HEK293T (cell line): ENCODE measurements around the gene PCGF5.

Experiments used
- ARNT ChIP-seq: fragments of 450-650 bp; IDR thresholded peaks from 2 replicates; pipeline ENCODE4 v1.6.1; 2017; ENCODE audit warnings: mild to moderate bottlenecking
- BHLHE40 ChIP-seq: fragments of 450-650 bp; IDR thresholded peaks from 2 replicates; pipeline ENCODE4 v1.6.1; 2016; ENCODE audit warnings: mild to moderate bottlenecking, moderate library complexity, borderline replicate concordance
- ELF4 ChIP-seq: fragments of 450-650 bp; IDR thresholded peaks from 2 replicates; pipeline ENCODE4 v1.6.1; 2017; ENCODE audit warnings: antibody characterized with exemption
- FOXA1 ChIP-seq: fragments of 450-650 bp; IDR thresholded peaks from 2 replicates; pipeline ENCODE4 v1.6.1; 2016; ENCODE audit warnings: mild to moderate bottlenecking
- FOXK2 ChIP-seq: fragments of 450-650 bp; IDR thresholded peaks from 2 replicates; pipeline ENCODE4 v1.6.1; 2016; ENCODE audit warnings: mild to moderate bottlenecking
- FOXM1 ChIP-seq: fragments of 450-650 bp; IDR thresholded peaks from 2 replicates; pipeline ENCODE4 v1.6.1; 2017; ENCODE audit warnings: mild to moderate bottlenecking, borderline replicate concordance
- LEF1 ChIP-seq: fragments of 450-650 bp; IDR thresholded peaks from 2 replicates; pipeline ENCODE4 v1.6.1; 2017; ENCODE audit warnings: mild to moderate bottlenecking, borderline replicate concordance
- NFRKB ChIP-seq: fragments of 450-650 bp; IDR thresholded peaks from 2 replicates; pipeline ENCODE4 v1.6.1; 2016; ENCODE audit warnings: mild to moderate bottlenecking, moderate library complexity
- PKNOX1 ChIP-seq: fragments of 450-650 bp; IDR thresholded peaks from 2 replicates; pipeline ENCODE4 v1.6.1; 2016
- SP1 ChIP-seq: fragments of 450-650 bp; IDR thresholded peaks from 2 replicates; pipeline ENCODE4 v1.6.1; 2017
- SUZ12 ChIP-seq: fragments of 450-650 bp; IDR thresholded peaks from 2 replicates; pipeline ENCODE4 v1.6.1; 2016; ENCODE audit warnings: mild to moderate bottlenecking
- TARDBP ChIP-seq: fragments of 450-650 bp; IDR thresholded peaks from 2 replicates; pipeline ENCODE4 v1.6.1; 2016
- ZNF384 ChIP-seq: fragments of 450-650 bp; IDR thresholded peaks from 2 replicates; pipeline ENCODE4 v1.6.1; 2016

GRCh38 chr10:91312382-91312733 lies 91.9 kb downstream of the PCGF5 start:
- TF ChIP-seq FOXA1 (no peak), SUZ12 (no peak), SP1 (no peak), BHLHE40 (no peak), ZNF384 (no peak), ELF4 (no peak), FOXK2 (no peak), TARDBP (no peak), LEF1 (no peak), ARNT (no peak), PKNOX1 (no peak), NFRKB (no peak), FOXM1 (no peak)
